Erythroblast (primary cell): Measurements from ENCODE around the gene ZNF140.

Source experiments
- DNase-seq, 2 experiments: peaks; one replicate each; lab custom pipeline; 2025; lab: John Stamatoyannopoulos, UW
- GATA1 ChIP-seq: IDR thresholded peaks from 2 replicates; pipeline ENCODE4 v1.6.1; 2011; ENCODE audit warnings: low read depth, mild to moderate bottlenecking, control low read depth, low read length, moderate library complexity
- POLR2A ChIP-seq: IDR thresholded peaks from 2 replicates; pipeline ENCODE4 v1.6.1; 2011; ENCODE audit warnings: mild to moderate bottlenecking, low read length

ZNF140 gene

DNA sequence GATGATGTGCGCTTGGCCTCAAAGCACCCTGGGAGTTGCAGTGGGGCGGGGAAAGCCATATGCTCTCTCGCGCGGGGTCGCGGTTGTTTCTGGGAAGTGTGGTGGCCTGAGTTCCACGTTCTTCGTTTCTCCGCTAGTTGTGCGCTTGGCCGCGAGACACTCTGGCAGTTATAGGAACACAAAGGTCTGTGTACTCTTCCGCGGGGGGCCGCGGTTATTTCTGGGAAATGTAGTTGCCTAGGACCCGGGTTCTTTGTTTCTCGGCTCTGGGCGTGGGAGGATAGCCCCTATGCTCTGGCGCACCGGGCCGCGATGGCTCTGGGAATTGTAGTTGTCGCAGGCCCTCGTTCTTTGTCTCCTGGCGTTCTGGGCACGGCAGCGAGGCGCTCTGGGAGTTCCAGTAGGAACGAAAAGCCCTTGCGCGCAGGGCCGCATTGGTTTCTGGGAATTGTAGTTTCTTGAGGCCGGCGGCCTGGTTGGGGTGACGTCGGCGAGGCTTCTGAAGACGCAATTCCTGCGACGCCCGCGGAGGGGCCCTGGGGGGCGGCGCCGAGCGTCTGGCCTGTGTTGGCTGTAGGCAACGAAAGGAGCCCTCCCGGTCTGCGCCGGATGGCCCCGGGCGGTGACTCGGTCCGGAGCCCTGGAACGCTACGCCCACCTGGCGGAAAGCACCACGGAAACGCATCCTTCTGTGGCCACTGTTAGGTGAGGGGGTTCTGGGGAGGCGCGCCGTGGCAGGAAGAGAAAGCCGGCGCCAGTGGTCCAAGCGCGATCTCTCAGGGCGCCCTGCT lies at the start of gene ZNF140:
Gene ZNF140 (plus strand): TSS at position 556 of the 791 bp plus-strand sequence. CDS start 398 bp downstream, outside the sequence.
- peak; percentile 77 for TF ChIP-seq POLR2A
- no peak for TF ChIP-seq GATA1
- DNase-seq, result peak; percentile 96 to 98

DNA sequence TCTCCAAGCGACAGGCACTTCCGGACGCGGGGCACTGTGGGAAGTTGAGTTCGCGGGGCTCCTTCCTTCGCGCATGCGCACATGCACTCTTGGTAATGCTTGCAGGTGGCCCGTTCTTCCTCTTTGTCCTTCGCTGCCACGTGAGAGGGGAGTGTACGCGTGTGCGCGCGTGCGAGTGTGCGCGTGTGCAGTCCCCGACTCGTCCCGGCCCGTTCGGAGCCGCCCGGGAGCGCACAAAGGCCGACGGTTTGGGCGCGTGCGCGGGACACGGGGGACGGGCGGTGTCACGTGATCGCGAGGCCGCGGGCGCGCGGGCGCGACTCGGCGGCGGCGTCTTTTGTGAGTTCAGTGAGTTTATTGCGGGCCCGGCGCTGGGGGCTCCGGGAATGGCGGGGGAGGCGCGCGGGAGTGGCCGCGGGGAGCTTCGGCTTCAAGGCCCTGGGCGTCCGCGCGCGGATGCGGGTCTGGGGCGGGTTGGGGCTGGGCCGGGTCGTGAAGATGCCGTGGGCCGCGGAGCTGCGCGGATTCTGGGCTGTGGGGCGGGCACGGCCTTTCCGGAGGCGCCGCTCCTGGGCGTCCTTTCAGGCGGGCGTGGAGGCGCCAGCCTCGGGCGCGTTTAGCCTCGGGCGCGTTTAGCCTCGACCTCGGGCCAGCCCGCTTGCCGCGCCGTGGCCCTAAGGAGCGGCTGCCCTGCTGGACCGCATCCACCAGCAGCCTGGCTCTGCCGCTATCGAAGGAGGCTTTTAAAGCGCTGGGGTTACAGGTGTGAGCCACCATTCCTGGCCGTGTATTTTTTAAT lies 43.3 kb upstream of the ZNF140 start, which contains the start of gene ZNF84:
Gene ZNF84 (plus strand): TSS at position 303 of the 799 bp plus-strand sequence. CDS start 3,959 bp downstream, outside the sequence.
- DNase-seq, result peak; percentile 97 to 98
- no peak for TF ChIP-seq GATA1
- peak; percentile 75 for TF ChIP-seq POLR2A

DNA sequence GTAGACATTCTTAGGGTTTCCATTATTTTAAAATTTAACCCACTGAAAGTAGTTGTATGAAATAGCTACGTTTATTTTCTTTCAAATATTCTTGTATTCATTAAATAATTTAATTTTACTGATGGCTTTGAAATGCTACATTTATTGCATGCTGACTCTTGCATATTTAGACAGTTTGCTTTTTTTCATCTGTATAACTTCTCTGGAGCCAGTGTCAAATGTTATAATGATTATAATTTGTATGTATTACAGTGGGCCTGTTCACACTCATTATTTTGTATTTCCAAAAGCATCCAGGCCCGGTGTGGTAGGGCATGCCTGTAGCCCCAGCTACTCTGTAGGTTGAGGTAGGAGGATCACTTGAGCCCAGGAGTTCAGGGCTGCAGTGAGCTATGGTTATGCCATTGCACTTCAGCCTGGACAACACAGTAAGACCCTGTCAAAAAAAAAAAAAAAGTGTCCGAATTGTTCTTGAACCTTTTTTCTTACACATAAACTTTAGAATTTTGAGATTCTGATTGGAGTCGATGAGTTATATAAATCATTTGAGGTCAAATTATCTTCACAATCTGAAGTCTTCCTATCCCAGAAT lies 42.5 kb upstream of the ZNF140 start:
- peak; percentile 27 to 42 for DNase-seq
- TF ChIP-seq GATA1 (no peak), POLR2A (no peak)

DNA sequence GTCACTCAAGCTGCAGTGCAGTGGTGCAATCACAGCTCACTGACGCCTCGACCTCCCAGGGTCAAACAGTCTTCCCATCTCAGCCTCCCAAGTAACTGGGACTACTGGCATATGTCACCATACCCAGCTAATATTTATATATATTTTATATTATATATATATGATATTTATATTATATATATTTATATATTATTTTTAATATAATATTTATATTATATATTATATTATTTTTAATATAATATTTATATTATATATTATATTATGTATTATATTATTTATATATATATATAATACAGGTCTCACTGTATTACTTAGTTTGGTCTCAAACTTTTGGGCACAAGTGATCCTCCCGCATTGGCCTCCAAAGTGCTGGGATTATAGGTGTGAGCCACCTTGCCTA lies 34.0 kb upstream of the ZNF140 start:
- DNase-seq, result no peak
- TF ChIP-seq POLR2A (no peak), GATA1 (no peak)

DNA sequence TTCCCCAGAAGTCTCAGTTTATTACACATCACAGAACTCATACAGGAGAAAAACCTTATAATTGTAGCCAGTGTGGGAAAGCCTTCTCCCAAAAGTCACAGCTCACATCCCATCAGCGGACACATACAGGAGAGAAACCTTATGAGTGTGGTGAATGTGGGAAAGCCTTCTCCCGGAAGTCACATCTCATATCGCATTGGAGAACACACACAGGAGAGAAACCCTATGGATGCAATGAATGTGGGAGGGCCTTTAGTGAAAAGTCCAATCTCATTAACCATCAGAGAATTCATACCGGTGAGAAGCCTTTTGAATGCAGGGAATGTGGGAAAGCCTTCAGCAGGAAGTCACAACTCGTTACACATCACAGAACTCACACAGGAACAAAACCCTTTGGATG lies 23.3 kb upstream of the ZNF140 start:
- peak; percentile 36 for DNase-seq
- TF ChIP-seq GATA1 (no peak), POLR2A (no peak)

DNA sequence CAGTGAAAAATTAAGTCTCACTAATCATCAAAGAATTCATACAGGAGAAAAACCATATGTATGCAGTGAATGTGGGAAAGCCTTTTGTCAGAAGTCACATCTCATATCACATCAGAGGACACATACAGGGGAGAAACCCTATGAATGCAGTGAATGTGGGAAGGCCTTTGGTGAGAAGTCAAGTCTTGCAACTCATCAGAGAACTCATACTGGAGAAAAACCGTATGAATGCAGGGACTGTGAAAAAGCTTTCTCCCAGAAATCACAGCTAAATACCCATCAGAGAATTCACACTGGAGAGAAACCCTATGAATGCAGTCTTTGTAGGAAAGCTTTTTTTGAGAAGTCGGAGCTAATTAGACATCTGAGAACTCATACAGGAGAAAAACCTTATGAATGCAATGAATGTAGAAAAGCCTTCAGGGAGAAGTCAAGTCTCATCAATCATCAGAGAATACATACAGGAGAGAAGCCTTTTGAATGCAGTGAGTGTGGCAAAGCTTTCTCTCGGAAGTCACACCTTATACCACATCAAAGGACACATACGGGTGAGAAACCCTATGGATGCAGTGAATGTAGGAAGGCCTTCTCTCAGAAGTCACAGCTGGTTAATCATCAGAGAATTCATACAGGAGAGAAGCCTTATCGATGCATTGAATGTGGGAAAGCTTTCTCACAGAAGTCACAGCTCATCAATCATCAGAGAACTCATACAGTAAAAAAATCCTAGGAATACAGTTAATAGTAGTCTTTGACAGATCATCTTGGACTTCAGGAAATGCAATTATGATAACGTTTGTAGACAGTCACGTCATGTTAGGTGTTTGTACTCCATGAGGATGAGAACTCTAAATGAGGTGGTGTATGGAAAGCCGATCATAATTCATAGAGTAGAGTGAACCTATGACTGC lies 22.3 kb upstream of the ZNF140 start:
- no peak for TF ChIP-seq GATA1
- TF ChIP-seq POLR2A, result peak; percentile 31
- peak; percentile 34 to 44 for DNase-seq

DNA sequence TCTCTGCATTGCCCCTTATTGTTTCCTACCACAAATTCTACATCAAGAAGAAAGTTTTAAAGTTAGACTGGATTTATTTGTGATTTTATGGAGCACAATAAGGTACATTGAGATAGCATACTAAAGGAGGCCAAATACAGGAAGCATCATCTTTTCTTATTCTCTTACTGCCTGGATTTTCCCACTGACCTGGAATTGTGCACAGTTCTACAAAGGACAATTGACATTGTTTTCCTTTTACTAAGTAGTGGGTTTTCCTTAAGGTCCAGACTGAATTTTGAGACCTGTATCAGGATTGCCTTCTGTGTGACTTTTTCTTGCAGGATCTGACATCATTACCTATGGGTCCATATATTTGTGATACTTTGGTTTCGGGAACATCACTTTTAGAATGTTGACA lies 18.8 kb upstream of the ZNF140 start:
- TF ChIP-seq POLR2A (no peak), GATA1 (no peak)
- no peak for DNase-seq

DNA sequence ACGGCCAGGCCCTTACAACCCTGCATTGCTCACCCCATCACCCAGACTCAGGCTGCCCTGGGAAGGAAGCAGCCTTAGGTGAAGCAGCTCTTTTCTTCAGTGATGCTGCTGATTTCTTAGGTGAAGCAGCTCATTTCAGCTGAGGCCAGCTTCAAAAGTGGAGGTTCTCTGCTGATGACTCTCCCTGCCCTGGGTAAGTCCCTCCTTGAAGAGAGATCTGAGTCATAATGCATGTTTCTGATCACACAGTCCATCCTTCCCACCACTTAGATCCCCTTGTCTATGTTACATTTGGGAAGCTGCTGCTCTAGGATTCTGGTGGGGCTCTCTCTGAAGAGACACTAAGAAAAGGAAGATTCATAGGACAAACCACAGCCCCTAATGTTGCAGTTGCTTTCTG lies 17.2 kb upstream of the ZNF140 start:
- TF ChIP-seq GATA1 (no peak), POLR2A (no peak)
- no peak for DNase-seq

DNA sequence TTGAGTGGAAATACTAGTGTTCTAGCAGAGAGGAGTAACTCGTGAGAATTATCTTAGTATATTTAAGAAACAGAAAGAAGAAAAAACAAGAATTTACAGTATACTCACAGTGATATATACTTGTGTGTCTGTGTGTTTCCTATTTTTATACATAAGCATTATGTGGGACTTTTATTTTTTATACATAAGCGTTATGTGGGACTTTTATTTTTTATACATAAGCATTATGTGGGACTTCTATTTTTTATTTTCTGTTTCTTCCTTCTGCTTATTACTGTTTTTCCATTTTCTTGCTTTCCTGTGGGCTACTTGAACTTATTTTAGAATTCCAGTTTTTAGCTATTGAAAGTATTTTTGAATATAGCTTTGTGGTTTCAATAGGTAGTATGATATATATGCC lies 6.9 kb upstream of the ZNF140 start:
- TF ChIP-seq POLR2A (no peak), GATA1 (no peak)
- no peak for DNase-seq

DNA sequence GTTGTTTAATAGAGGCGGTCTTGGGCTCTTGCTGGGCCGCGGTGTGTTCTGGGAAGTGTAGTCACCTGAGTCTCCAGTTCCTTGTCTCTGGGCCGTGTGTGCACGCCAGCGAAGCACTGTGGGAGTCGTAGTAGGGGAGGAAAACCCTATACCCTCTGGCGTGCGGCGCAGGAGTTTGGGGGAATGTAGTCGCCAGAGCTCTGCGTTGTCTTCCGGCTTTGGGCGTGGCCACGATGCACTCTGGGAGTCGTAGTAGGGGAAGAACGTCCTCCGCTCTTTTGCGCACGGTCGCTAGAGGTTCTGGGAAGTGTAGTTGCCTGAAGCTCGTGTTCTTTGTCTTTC lies 726 bp upstream of the ZNF140 start:
- TF ChIP-seq POLR2A (no peak), GATA1 (no peak)
- peak; percentile 95 to 99 for DNase-seq

DNA sequence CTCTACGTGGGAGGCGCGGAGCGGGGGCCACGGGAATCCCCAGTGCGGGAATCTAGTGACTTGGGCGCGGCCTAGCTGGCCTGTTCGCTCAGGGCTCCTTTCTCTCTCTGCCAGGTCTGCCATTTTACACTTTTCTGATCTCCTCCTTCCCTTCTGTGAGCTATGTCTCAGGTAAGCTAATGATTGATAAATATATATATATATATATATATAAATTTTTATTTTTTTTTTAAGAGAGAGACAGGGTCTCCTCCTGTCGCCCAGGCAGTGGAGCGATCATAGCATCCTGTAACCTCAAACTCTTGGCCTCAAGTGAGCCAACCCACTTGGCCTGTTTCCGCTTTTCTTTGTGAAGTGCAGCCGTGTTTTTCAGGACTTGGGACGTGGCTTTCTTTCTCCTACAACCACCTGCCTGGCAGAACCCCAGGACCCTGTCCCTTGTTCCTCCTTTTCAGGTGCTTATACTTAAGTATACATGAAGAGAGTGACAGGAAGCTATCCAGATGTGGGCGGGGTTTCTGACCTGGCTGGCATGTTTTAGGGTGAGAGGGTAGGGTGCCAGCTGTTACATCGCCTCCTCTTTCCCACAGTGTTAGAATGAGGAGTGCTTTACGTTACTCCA lies 547 bp downstream of the ZNF140 start:
- TF ChIP-seq POLR2A, result peak; percentile 32
- TF ChIP-seq GATA1, result no peak
- peak; percentile 44 to 48 for DNase-seq

DNA sequence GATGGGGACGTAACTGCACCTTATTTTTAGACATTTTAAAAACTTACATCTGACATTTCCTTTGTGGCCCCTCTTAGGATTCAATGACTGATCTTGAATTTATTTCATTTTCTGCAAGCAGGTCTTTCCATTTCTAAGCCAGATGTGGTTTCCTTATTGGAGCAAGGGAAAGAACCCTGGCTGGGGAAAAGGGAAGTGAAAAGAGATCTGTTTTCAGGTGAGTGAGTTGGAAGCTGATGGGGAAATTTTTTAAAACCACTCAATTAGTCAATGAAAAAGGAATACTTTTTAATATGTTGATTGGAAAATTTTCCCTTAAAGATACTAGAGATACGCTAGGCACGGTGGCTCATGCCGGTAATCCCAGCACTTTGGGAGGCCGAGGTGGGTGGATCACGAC lies 2.6 kb downstream of the ZNF140 start:
- no peak for DNase-seq

DNA sequence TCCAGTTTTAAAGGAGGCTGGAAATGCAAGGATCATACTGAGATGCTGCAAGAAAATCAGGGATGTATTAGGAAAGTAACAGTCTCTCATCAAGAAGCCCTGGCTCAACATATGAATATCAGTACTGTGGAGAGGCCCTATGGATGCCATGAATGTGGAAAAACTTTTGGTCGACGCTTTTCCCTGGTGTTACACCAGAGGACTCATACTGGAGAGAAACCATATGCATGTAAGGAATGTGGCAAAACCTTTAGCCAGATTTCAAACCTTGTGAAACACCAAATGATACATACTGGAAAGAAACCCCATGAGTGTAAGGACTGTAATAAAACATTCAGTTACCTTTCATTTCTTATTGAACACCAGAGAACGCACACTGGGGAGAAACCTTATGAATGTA lies 24.9 kb downstream of the ZNF140 start:
- peak in 1 of 2 experiments; percentile 25 for DNase-seq
- TF ChIP-seq POLR2A, result no peak
- TF ChIP-seq GATA1, result no peak

More for the DNA sequence above, 2.6 kb downstream of the ZNF140 start:
- no peak for TF ChIP-seq POLR2A
- TF ChIP-seq GATA1, result no peak

DNA sequence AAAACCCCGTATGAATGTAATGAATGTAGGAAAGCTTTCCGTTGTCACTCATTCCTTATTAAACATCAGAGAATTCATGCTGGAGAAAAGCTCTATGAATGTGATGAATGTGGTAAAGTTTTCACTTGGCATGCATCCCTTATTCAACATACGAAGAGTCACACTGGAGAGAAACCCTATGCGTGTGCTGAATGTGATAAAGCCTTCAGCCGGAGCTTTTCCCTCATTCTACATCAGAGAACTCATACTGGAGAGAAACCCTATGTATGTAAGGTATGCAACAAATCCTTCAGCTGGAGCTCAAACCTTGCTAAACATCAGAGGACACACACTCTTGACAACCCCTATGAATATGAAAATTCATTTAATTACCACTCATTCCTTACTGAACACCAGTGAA lies 25.5 kb downstream of the ZNF140 start:
- TF ChIP-seq POLR2A (no peak), GATA1 (no peak)
- DNase-seq, result peak; percentile 22 to 25
